ENCODE data around the gene IGSF21. TPM values are rescaled to one million over a fixed set of nuclear protein-coding genes. Genes with fewer than 3 reads are reported as not detected.

IGSF21 gene
- polyA plus RNA-seq, 1 donor = 0.12 TPM

- no peak for DNase-seq
Observed at GRCh38 chr1:18264450-18265039, 156.9 kb downstream of the IGSF21 start.

- no peak for DNase-seq
Observed at GRCh38 chr1:18265641-18266040, 158.0 kb downstream of the IGSF21 start.

GRCh38 chr1:18266391-18266790, 158.8 kb downstream of the IGSF21 start:
- no peak for DNase-seq

GRCh38 chr1:18271336-18271735, 163.7 kb downstream of the IGSF21 start:
- DNase-seq = no peak

- DNase-seq = no peak
Observed at GRCh38 chr1:18278946-18279345, 171.3 kb downstream of the IGSF21 start.

GRCh38 chr1:18279351-18280074, 171.9 kb downstream of the IGSF21 start:
- DNase-seq = no peak

- DNase-seq = no peak
Observed at GRCh38 chr1:18280956-18281355, 173.4 kb downstream of the IGSF21 start.

GRCh38 chr1:18282851-18283600, 175.4 kb downstream of the IGSF21 start:
- peak; percentile 51 for DNase-seq

- no peak for DNase-seq
Observed at GRCh38 chr1:18283601-18284385, 176.2 kb downstream of the IGSF21 start.

- DNase-seq = peak; percentile 19
Observed at GRCh38 chr1:18284805-18285537, 177.4 kb downstream of the IGSF21 start.

GRCh38 chr1:18285538-18285924, 177.9 kb downstream of the IGSF21 start:
- DNase-seq = no peak

- DNase-seq = peak; percentile 71
Observed at GRCh38 chr1:18288722-18289121, 181.1 kb downstream of the IGSF21 start.

GRCh38 chr1:18289597-18289996, 182.0 kb downstream of the IGSF21 start:
- no peak for DNase-seq

GRCh38 chr1:18290740-18291412, 183.3 kb downstream of the IGSF21 start:
- DNase-seq = no peak

- no peak for DNase-seq
Observed at GRCh38 chr1:18292531-18292930, 184.9 kb downstream of the IGSF21 start.

- DNase-seq = no peak
Observed at GRCh38 chr1:18293291-18293690, 185.7 kb downstream of the IGSF21 start.

- DNase-seq = no peak
Observed at GRCh38 chr1:18294437-18295176, 187.0 kb downstream of the IGSF21 start.

GRCh38 chr1:18297896-18298648, 190.5 kb downstream of the IGSF21 start:
- DNase-seq = no peak
